ENCODE data around the gene FHOD3. TPM values are rescaled to one million over a fixed set of nuclear protein-coding genes. Genes with fewer than 3 reads are reported as not detected.

The FHOD3 gene
- total and polyA plus RNA-seq, 2 experiments from 2014 or later, result 2.7 to 8.7 TPM

DNA sequence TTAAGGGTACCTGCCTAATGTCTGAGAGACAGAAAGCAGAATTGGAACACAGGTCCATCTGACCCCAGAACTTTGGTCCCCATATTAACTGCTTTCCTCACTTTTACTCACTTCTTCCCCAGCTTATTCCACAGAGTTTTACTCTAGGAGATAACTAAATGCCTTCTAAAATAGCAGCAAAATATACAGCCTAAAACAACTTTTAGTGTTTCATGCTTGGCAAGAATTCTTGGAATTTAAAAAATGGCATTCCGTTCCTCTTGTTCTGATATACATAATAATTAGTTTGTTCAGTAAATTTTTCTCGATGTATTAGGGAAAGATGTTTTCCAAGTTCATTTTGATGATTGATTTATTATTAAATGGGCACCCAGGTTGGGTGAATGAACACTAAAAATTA lies 151.9 kb downstream of the FHOD3 start:
- Histone ChIP-seq H2AFZ (no peak overlapping the region), H3K79me2 (replicated peaks; ENCODE audit: insufficient read depth) (no peaks in the 10 kb centered on the region), H3K9me2 (ENCODE audit: insufficient read depth) (0 out of 2 replicates have a peak, but pooled peaks cover 5% of the 10 kb centered on the region), H3F3A (replicated peaks; ENCODE audit: low read depth) (no peaks in the 10 kb centered on the region), H3K27me3 (ENCODE audit: insufficient read depth) (no peaks in the 10 kb centered on the region), H3K36me3 (ENCODE audit: insufficient read depth) (no peaks in the 10 kb centered on the region), H3K27ac (ENCODE audit: low read depth) (peak overlapping the region; percentile 85), H3K4me1 (ENCODE audit: insufficient read depth) (peaks cover 28% of the 10 kb centered on the region), H3K4me3 (0 out of 2 replicates have a peak overlapping the region, but pooled peaks have one; percentile 1), H3K4me2 (peak overlapping the region; percentile 40), H4K20me1 (replicated peaks; ENCODE audit: insufficient read depth) (no peaks in the 10 kb centered on the region)
- Mint-ChIP-seq H3K9me3 (peaks cover under 1% of the 10 kb centered on the region; the same call in 1 of the 3 replicates), H3K36me3 (ENCODE audit: low read depth) (no peaks in the 10 kb centered on the region; the same call in 2 of the 3 replicates), H3K4me1 (peaks cover 49% of the 10 kb centered on the region), H3K27me3 (ENCODE audit: insufficient read depth, low read depth, poor library complexity) (peaks cover 3% of the 10 kb centered on the region), H3K27ac (no peak overlapping the region), H3K4me3 (no peak overlapping the region; the same call in 2 of the 3 replicates)
- DNase-seq (ENCODE audit: low spot score) (peak; percentile 46), ATAC-seq (peak; percentile 9; the same call in 1 of the 3 replicates)
- TF ChIP-seq POLR2AphosphoS5 (IDR thresholded peaks at IDR 0.05; ENCODE audit: low read depth), result no peak
- no peak for TF ChIP-seq EZH2 (IDR thresholded peaks at IDR 0.05; ENCODE audit: low read depth, unreplicated experiment)
- TF ChIP-seq, protein P1, sequence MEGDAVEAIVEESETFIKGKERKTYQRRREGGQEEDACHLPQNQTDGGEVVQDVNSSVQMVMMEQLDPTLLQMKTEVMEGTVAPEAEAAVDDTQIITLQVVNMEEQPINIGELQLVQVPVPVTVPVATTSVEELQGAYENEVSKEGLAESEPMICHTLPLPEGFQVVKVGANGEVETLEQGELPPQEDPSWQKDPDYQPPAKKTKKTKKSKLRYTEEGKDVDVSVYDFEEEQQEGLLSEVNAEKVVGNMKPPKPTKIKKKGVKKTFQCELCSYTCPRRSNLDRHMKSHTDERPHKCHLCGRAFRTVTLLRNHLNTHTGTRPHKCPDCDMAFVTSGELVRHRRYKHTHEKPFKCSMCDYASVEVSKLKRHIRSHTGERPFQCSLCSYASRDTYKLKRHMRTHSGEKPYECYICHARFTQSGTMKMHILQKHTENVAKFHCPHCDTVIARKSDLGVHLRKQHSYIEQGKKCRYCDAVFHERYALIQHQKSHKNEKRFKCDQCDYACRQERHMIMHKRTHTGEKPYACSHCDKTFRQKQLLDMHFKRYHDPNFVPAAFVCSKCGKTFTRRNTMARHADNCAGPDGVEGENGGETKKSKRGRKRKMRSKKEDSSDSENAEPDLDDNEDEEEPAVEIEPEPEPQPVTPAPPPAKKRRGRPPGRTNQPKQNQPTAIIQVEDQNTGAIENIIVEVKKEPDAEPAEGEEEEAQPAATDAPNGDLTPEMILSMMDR (conservative IDR thresholded peaks at IDR 0.05; ENCODE audit: low read depth in 2 of 2), result no peak
- TF ChIP-seq STAT1 (IDR thresholded peaks at IDR 0.05; ENCODE audit: unreplicated experiment), result no peak
- TF ChIP-seq ZNF114 (CRISPR knock-in tag; IDR thresholded peaks at IDR 0.05), result no peak
- TF ChIP-seq, protein P2, sequence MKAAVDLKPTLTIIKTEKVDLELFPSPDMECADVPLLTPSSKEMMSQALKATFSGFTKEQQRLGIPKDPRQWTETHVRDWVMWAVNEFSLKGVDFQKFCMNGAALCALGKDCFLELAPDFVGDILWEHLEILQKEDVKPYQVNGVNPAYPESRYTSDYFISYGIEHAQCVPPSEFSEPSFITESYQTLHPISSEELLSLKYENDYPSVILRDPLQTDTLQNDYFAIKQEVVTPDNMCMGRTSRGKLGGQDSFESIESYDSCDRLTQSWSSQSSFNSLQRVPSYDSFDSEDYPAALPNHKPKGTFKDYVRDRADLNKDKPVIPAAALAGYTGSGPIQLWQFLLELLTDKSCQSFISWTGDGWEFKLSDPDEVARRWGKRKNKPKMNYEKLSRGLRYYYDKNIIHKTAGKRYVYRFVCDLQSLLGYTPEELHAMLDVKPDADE (IDR thresholded peaks at IDR 0.05), result no peak

DNA sequence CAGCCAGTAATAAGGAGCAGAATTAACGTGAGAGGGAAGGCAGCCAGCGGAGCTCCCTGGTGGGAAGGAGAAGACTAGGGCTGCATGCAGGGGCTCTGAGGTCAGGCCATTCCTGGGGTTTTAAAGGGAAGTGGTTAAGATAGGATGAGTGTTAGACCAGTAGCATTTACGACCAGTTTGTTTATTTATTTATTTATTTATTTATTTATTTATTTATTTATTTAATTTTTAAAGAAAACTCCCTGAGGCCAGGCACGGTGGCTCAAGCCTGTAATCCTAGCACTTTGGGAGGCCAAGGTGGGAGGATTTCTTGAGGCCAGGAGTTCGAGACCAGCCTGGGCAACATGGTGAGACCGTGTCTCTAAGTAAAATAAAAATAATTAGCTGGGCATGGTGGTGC lies 152.8 kb downstream of the FHOD3 start:
- H3K4me1 Mint-ChIP-seq, result peaks cover 49% of the 10 kb centered on the region
- Histone ChIP-seq H3F3A (replicated peaks; ENCODE audit: low read depth) (no peaks in the 10 kb centered on the region), H3K27ac (ENCODE audit: low read depth) (peak overlapping the region; percentile 57; the same call in 1 of the 2 replicates), H3K27me3 (ENCODE audit: insufficient read depth) (no peaks in the 10 kb centered on the region), H4K20me1 (replicated peaks; ENCODE audit: insufficient read depth) (no peaks in the 10 kb centered on the region), H3K4me2 (no peak overlapping the region; the same call in 1 of the 2 replicates), H2AFZ (no peak overlapping the region), H3K36me3 (ENCODE audit: insufficient read depth) (no peaks in the 10 kb centered on the region), H3K4me1 (ENCODE audit: insufficient read depth) (peaks cover 28% of the 10 kb centered on the region), H3K79me2 (replicated peaks; ENCODE audit: insufficient read depth) (no peaks in the 10 kb centered on the region), H3K9me2 (ENCODE audit: insufficient read depth) (0 out of 2 replicates have a peak, but pooled peaks cover 5% of the 10 kb centered on the region), H3K4me3 (no peak overlapping the region)
- peak; percentile 14; the same call in 1 of the 3 replicates for ATAC-seq
- DNase-seq (ENCODE audit: low spot score), result peak; percentile 33
- H3K9me3 Mint-ChIP-seq, result no peaks in the 10 kb centered on the region; the same call in 2 of the 3 replicates
- no peak overlapping the region for H3K27ac Mint-ChIP-seq
- H3K27me3 Mint-ChIP-seq (ENCODE audit: insufficient read depth, low read depth, poor library complexity), result peaks cover 3% of the 10 kb centered on the region
- H3K36me3 Mint-ChIP-seq (ENCODE audit: low read depth), result no peaks in the 10 kb centered on the region
- no peak overlapping the region for H3K4me3 Mint-ChIP-seq
- TF ChIP-seq, protein P3, sequence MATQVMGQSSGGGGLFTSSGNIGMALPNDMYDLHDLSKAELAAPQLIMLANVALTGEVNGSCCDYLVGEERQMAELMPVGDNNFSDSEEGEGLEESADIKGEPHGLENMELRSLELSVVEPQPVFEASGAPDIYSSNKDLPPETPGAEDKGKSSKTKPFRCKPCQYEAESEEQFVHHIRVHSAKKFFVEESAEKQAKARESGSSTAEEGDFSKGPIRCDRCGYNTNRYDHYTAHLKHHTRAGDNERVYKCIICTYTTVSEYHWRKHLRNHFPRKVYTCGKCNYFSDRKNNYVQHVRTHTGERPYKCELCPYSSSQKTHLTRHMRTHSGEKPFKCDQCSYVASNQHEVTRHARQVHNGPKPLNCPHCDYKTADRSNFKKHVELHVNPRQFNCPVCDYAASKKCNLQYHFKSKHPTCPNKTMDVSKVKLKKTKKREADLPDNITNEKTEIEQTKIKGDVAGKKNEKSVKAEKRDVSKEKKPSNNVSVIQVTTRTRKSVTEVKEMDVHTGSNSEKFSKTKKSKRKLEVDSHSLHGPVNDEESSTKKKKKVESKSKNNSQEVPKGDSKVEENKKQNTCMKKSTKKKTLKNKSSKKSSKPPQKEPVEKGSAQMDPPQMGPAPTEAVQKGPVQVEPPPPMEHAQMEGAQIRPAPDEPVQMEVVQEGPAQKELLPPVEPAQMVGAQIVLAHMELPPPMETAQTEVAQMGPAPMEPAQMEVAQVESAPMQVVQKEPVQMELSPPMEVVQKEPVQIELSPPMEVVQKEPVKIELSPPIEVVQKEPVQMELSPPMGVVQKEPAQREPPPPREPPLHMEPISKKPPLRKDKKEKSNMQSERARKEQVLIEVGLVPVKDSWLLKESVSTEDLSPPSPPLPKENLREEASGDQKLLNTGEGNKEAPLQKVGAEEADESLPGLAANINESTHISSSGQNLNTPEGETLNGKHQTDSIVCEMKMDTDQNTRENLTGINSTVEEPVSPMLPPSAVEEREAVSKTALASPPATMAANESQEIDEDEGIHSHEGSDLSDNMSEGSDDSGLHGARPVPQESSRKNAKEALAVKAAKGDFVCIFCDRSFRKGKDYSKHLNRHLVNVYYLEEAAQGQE (IDR thresholded peaks at IDR 0.05; ENCODE audit: unreplicated experiment), result no peak
- TF ChIP-seq, protein P4, sequence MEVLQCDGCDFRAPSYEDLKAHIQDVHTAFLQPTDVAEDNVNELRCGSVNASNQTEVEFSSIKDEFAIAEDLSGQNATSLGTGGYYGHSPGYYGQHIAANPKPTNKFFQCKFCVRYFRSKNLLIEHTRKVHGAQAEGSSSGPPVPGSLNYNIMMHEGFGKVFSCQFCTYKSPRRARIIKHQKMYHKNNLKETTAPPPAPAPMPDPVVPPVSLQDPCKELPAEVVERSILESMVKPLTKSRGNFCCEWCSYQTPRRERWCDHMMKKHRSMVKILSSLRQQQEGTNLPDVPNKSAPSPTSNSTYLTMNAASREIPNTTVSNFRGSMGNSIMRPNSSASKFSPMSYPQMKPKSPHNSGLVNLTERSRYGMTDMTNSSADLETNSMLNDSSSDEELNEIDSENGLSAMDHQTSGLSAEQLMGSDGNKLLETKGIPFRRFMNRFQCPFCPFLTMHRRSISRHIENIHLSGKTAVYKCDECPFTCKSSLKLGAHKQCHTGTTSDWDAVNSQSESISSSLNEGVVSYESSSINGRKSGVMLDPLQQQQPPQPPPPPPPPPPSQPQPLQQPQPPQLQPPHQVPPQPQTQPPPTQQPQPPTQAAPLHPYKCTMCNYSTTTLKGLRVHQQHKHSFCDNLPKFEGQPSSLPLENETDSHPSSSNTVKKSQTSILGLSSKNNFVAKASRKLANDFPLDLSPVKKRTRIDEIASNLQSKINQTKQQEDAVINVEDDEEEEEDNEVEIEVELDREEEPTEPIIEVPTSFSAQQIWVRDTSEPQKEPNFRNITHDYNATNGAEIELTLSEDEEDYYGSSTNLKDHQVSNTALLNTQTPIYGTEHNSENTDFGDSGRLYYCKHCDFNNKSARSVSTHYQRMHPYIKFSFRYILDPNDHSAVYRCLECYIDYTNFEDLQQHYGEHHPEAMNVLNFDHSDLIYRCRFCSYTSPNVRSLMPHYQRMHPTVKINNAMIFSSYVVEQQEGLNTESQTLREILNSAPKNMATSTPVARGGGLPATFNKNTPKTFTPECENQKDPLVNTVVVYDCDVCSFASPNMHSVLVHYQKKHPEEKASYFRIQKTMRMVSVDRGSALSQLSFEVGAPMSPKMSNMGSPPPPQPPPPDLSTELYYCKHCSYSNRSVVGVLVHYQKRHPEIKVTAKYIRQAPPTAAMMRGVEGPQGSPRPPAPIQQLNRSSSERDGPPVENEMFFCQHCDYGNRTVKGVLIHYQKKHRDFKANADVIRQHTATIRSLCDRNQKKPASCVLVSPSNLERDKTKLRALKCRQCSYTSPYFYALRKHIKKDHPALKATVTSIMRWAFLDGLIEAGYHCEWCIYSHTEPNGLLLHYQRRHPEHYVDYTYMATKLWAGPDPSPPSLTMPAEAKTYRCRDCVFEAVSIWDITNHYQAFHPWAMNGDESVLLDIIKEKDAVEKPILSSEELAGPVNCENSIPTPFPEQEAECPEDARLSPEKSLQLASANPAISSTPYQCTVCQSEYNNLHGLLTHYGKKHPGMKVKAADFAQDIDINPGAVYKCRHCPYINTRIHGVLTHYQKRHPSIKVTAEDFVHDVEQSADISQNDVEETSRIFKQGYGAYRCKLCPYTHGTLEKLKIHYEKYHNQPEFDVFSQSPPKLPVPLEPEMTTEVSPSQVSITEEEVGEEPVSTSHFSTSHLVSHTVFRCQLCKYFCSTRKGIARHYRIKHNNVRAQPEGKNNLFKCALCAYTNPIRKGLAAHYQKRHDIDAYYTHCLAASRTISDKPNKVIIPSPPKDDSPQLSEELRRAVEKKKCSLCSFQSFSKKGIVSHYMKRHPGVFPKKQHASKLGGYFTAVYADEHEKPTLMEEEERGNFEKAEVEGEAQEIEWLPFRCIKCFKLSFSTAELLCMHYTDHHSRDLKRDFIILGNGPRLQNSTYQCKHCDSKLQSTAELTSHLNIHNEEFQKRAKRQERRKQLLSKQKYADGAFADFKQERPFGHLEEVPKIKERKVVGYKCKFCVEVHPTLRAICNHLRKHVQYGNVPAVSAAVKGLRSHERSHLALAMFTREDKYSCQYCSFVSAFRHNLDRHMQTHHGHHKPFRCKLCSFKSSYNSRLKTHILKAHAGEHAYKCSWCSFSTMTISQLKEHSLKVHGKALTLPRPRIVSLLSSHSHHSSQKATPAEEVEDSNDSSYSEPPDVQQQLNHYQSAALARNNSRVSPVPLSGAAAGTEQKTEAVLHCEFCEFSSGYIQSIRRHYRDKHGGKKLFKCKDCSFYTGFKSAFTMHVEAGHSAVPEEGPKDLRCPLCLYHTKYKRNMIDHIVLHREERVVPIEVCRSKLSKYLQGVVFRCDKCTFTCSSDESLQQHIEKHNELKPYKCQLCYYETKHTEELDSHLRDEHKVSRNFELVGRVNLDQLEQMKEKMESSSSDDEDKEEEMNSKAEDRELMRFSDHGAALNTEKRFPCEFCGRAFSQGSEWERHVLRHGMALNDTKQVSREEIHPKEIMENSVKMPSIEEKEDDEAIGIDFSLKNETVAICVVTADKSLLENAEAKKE (CRISPR knock-in tag; IDR thresholded peaks at IDR 0.05), result no peak
- TF ChIP-seq JUNB (IDR thresholded peaks at IDR 0.05; ENCODE audit: unreplicated experiment) (no peak), POLR2AphosphoS5 (IDR thresholded peaks at IDR 0.05; ENCODE audit: low read depth) (no peak)
